Progenitor cell of endocrine pancreas (in vitro differentiated cells): Measurements from ENCODE around the gene RHOD. TPM values are rescaled to one million over a fixed set of nuclear protein-coding genes. Genes with fewer than 3 reads are reported as not detected.
A peak's percentile ranks its signal among the peaks of the same experiment; 100 is the strongest.

Experiments
- DNase-seq: peaks from one replicate; pipeline ENCODE4 v3.0.0; 2021; ENCODE audit warnings: low spot score; ENCODE audit not compliant: unreplicated experiment
- H3K27ac Mint-ChIP-seq: 2 replicates; pipeline ENCODE4 v1.8.0; 2021; ENCODE audit warnings: mild to moderate bottlenecking, moderate library complexity, mixed read lengths
- H3K27me3 Mint-ChIP-seq: 2 replicates; pipeline ENCODE4 v1.8.0; 2021; ENCODE audit warnings: mixed read lengths
- H3K36me3 Mint-ChIP-seq: 2 replicates; pipeline ENCODE4 v1.8.0; 2022; ENCODE audit warnings: mixed read lengths; ENCODE audit not compliant: insufficient read depth
- H3K4me1 Mint-ChIP-seq: 2 replicates; pipeline ENCODE4 v1.8.0; 2021; ENCODE audit warnings: low read depth, mixed read lengths
- H3K4me3 Mint-ChIP-seq: 2 replicates; pipeline ENCODE4 v1.8.0; 2021; ENCODE audit warnings: low read depth, mild to moderate bottlenecking, moderate library complexity, mixed read lengths
- H3K9me3 Mint-ChIP-seq: 2 replicates; pipeline ENCODE4 v1.8.0; 2021; ENCODE audit warnings: low read depth, mixed read lengths
- CTCF ChIP-seq: fragments of 200-600 bp; sonication (generic); IDR thresholded peaks from one replicate; pipeline ENCODE4 v1.5.0; 2021; ENCODE audit warnings: antibody characterized with exemption, mild to moderate bottlenecking; ENCODE audit not compliant: unreplicated experiment
- total RNA-seq: library from RNA; stranded (reverse); gene quantifications from 2 replicates; pipeline ENCODE4 v1.2.1, GENCODE V29; 2021

RHOD gene
- total RNA-seq, 1 donor from 2014 or later = 16.4 TPM

GRCh38 chr11:67054836-67055523 lies 1.7 kb upstream of the RHOD start:
- no peaks in the 10 kb centered on the region for H3K36me3 Mint-ChIP-seq
- H3K27me3 Mint-ChIP-seq = no peaks in the 10 kb centered on the region
- H3K4me1 Mint-ChIP-seq = peaks cover 25% of the 10 kb centered on the region
- H3K27ac Mint-ChIP-seq = peak overlapping the region; percentile 73
- H3K4me3 Mint-ChIP-seq = peak overlapping the region; percentile 63
- H3K9me3 Mint-ChIP-seq = no peaks in the 10 kb centered on the region
- TF ChIP-seq CTCF = no peak
- no peak for DNase-seq

- TF ChIP-seq CTCF = no peak
- Mint-ChIP-seq H3K4me3 (peak overlapping the region; percentile 77), H3K9me3 (no peaks in the 10 kb centered on the region), H3K27ac (peak overlapping the region; percentile 56), H3K27me3 (no peaks in the 10 kb centered on the region), H3K36me3 (no peaks in the 10 kb centered on the region), H3K4me1 (peaks cover 25% of the 10 kb centered on the region)
- DNase-seq = no peak
These were observed 835 bp upstream of the RHOD start for GRCh38 chr11:67055812-67056211.

- Mint-ChIP-seq H3K9me3 (no peaks in the 10 kb centered on the region), H3K27me3 (no peaks in the 10 kb centered on the region), H3K4me3 (peak overlapping the region; percentile 67), H3K27ac (no peak overlapping the region), H3K36me3 (peaks cover 1% of the 10 kb centered on the region), H3K4me1 (peaks cover 25% of the 10 kb centered on the region)
- DNase-seq = no peak
- no peak for TF ChIP-seq CTCF
These were observed 592 bp downstream of the RHOD start for GRCh38 chr11:67057205-67057672.

GRCh38 chr11:67058506-67058905 lies 1.9 kb downstream of the RHOD start:
- TF ChIP-seq CTCF = no peak
- peaks cover 1% of the 10 kb centered on the region for H3K36me3 Mint-ChIP-seq
- no peak for DNase-seq
- H3K4me3 Mint-ChIP-seq = no peak overlapping the region
- H3K27ac Mint-ChIP-seq = no peak overlapping the region
- H3K27me3 Mint-ChIP-seq = no peaks in the 10 kb centered on the region
- H3K4me1 Mint-ChIP-seq = peaks cover 23% of the 10 kb centered on the region
- no peaks in the 10 kb centered on the region for H3K9me3 Mint-ChIP-seq

GRCh38 chr11:67059671-67060070 lies 3.0 kb downstream of the RHOD start:
- no peak for DNase-seq
- H3K27me3 Mint-ChIP-seq = no peaks in the 10 kb centered on the region
- H3K9me3 Mint-ChIP-seq = no peaks in the 10 kb centered on the region
- peaks cover 16% of the 10 kb centered on the region for H3K4me1 Mint-ChIP-seq
- no peak overlapping the region for H3K27ac Mint-ChIP-seq
- H3K4me3 Mint-ChIP-seq = no peak overlapping the region
- peaks cover 1% of the 10 kb centered on the region for H3K36me3 Mint-ChIP-seq
- TF ChIP-seq CTCF = no peak
